Liver (tissue), 9 donors: Measurements from ENCODE around the gene TAF8. TPM values are rescaled to one million over a fixed set of nuclear protein-coding genes. Genes with fewer than 3 reads are reported as not detected.

ENCODE experiments used
- DNase-seq: peaks from one replicate; pipeline ENCODE4 v3.0.0-alpha.2; 2017; ENCODE audit warnings: low spot score
- H3K27ac ChIP-seq, 2 donors: one replicate each; pipeline ENCODE4 v1.7.0; 2013; ENCODE audit warnings: inconsistent platforms in 2 of 2, low read length in 2 of 2, control low read depth in 1 of 2, low read depth in 1 of 2, mild to moderate bottlenecking in 1 of 2
- H3K27me3 ChIP-seq, 4 donors: one replicate each; pipeline versions ENCODE4 v1.6.1 to v1.7.0; 2013; ENCODE audit warnings: low read length in 3 of 4, inconsistent platforms in 1 of 4, mild to moderate bottlenecking in 1 of 4, moderate library complexity in 1 of 4; ENCODE audit not compliant: control insufficient read depth in 4 of 4, insufficient read depth in 4 of 4
- H3K36me3 ChIP-seq, 4 donors: one replicate each; pipeline versions ENCODE4 v1.6.1 to v1.7.0; 2013; ENCODE audit warnings: low read length in 3 of 4, mild to moderate bottlenecking in 3 of 4, low read depth in 1 of 4, moderate library complexity in 1 of 4; ENCODE audit not compliant: control insufficient read depth in 4 of 4, insufficient read depth in 3 of 4
- H3K4me1 ChIP-seq, 4 donors: one replicate each; pipeline versions ENCODE4 v1.6.1 to v1.7.0; 2013; ENCODE audit warnings: low read length in 3 of 4, mild to moderate bottlenecking in 3 of 4, moderate library complexity in 1 of 4; ENCODE audit not compliant: control insufficient read depth in 4 of 4, insufficient read depth in 4 of 4
- H3K4me3 ChIP-seq, 3 donors: one replicate each; pipeline versions ENCODE4 v1.6.1 to v1.7.0; 2013; ENCODE audit warnings: low read length in 3 of 3, control low read depth in 1 of 3, low read depth in 1 of 3, mild to moderate bottlenecking in 1 of 3
- H3K9ac ChIP-seq, 2 donors: one replicate each; pipeline ENCODE4 v1.7.0; 2013; ENCODE audit warnings: low read length in 2 of 2, mild to moderate bottlenecking in 2 of 2, moderate library complexity in 2 of 2, control low read depth in 1 of 2, low read depth in 1 of 2
- H3K9me3 ChIP-seq, 4 donors: one replicate each; pipeline versions ENCODE4 v1.6.1 to v1.7.0; 2013; ENCODE audit warnings: low read length in 3 of 4; ENCODE audit not compliant: control insufficient read depth in 4 of 4
- EGR1 ChIP-seq, 2 donors: IDR thresholded peaks; 2 replicates each; pipeline ENCODE4 v1.6.1; 2016 to 2018; ENCODE audit warnings: antibody characterized with exemption in 2 of 2, low read depth in 2 of 2
- FOXA1 ChIP-seq: IDR thresholded peaks from 2 replicates; pipeline ENCODE4 v1.6.1; 2016; ENCODE audit warnings: antibody characterized with exemption
- FOXA2 ChIP-seq: IDR thresholded peaks from 2 replicates; pipeline ENCODE4 v1.6.1; 2016; ENCODE audit warnings: antibody characterized with exemption
- GABPA ChIP-seq, 2 donors: IDR thresholded peaks in 1 of 2; conservative IDR thresholded peaks in 1 of 2; 2 replicates each; pipeline ENCODE4 v1.6.1; 2016; ENCODE audit warnings: antibody characterized with exemption in 2 of 2, mild to moderate bottlenecking in 1 of 2, moderate library complexity in 1 of 2
- HNF4A ChIP-seq, 2 donors: conservative IDR thresholded peaks; 2 replicates each; pipeline ENCODE4 v1.6.1; 2016; ENCODE audit warnings: antibody characterized with exemption in 2 of 2, mild to moderate bottlenecking in 2 of 2
- HNF4G ChIP-seq: IDR thresholded peaks from 2 replicates; pipeline ENCODE4 v1.6.1; 2016; ENCODE audit warnings: antibody characterized with exemption
- JUND ChIP-seq, 2 donors: IDR thresholded peaks; 2 replicates each; pipeline ENCODE4 v1.6.1; 2016; ENCODE audit warnings: antibody characterized with exemption in 2 of 2
- NR2F2 ChIP-seq: IDR thresholded peaks from 2 replicates; pipeline ENCODE4 v1.6.1; 2016; ENCODE audit warnings: antibody characterized with exemption
- RAD21 ChIP-seq, 2 donors: IDR thresholded peaks; 2 replicates each; pipeline ENCODE4 v1.6.1; 2016; ENCODE audit warnings: antibody characterized with exemption in 2 of 2, mild to moderate bottlenecking in 2 of 2
- RXRA ChIP-seq, 2 donors: IDR thresholded peaks; 2 replicates each; pipeline ENCODE4 v1.6.1; 2017 to 2018; ENCODE audit warnings: antibody characterized with exemption in 2 of 2, mild to moderate bottlenecking in 1 of 2
- SP1 ChIP-seq: IDR thresholded peaks from 2 replicates; pipeline ENCODE4 v1.6.1; 2018; ENCODE audit warnings: antibody characterized with exemption, mild to moderate bottlenecking
- TAF1 ChIP-seq: conservative IDR thresholded peaks from 2 replicates; pipeline ENCODE4 v1.6.1; 2016; ENCODE audit warnings: antibody characterized with exemption, mild to moderate bottlenecking
- YY1 ChIP-seq: IDR thresholded peaks from 2 replicates; pipeline ENCODE4 v1.6.1; 2016; ENCODE audit warnings: antibody characterized with exemption, mild to moderate bottlenecking
- WGBS: extraction: QIAGEN DNeasy Blood & Tissue Kit; methylation state at CpG from one replicate; pipeline ENCODE4 v1.1.7; 2013; 5-methylcytosine and 5-hydroxymethylcytosine counted together
- polyA plus RNA-seq, 2 donors: library from polyadenylated mRNA; stranded (reverse) in 1 of 2; unstranded in 1 of 2; fragments of 200-250 nt in 1 of 2; fragments of >200 nt in 1 of 2; fragmentation: Nextera tagmentation in 1 of 2; extraction: Ambion mirVana in 1 of 2; gene quantifications; one replicate each; pipeline versions ENCODE4 v1.2.1 to v1.2.3, GENCODE V29; 2013 to 2015
- total RNA-seq, 2 donors: library from RNA; depleted of rRNA; stranded (reverse); fragments of >200 nt; gene quantifications; one replicate each; pipeline ENCODE4 v1.2.3, GENCODE V29; 2014
- TF ChIP-seq, protein P1 (sequence below): IDR thresholded peaks from 2 replicates; pipeline ENCODE4 v1.6.1; 2016; ENCODE audit warnings: antibody characterized with exemption, mild to moderate bottlenecking
- TF ChIP-seq, protein P2 (sequence below): IDR thresholded peaks from 2 replicates; pipeline ENCODE4 v1.6.1; 2016; ENCODE audit warnings: antibody characterized with exemption
- TF ChIP-seq, protein P3 (sequence below): IDR thresholded peaks from 2 replicates; pipeline ENCODE4 v1.6.1; 2016; ENCODE audit warnings: antibody characterized with exemption
- TF ChIP-seq, protein P4 (sequence below): fragments of 150-350 bp; IDR thresholded peaks from 2 replicates; pipeline ENCODE4 v1.5.1; 2017; ENCODE audit warnings: improper control_type of control experiment, low read depth, low read length; ENCODE audit not compliant: missing input control
- TF ChIP-seq, protein P5 (sequence below): IDR thresholded peaks from 2 replicates; pipeline ENCODE4 v1.6.1; 2016; ENCODE audit warnings: antibody characterized with exemption
- donor health status: healthy.
- donor health status: healthy.
- donor health status: healthy.
- donor health status: healthy.
- donor health status: healthy.

Gene TAF8
- total and polyA plus RNA-seq, 4 donors = 3.9 to 11.3 (median 7.4) TPM

DNA sequence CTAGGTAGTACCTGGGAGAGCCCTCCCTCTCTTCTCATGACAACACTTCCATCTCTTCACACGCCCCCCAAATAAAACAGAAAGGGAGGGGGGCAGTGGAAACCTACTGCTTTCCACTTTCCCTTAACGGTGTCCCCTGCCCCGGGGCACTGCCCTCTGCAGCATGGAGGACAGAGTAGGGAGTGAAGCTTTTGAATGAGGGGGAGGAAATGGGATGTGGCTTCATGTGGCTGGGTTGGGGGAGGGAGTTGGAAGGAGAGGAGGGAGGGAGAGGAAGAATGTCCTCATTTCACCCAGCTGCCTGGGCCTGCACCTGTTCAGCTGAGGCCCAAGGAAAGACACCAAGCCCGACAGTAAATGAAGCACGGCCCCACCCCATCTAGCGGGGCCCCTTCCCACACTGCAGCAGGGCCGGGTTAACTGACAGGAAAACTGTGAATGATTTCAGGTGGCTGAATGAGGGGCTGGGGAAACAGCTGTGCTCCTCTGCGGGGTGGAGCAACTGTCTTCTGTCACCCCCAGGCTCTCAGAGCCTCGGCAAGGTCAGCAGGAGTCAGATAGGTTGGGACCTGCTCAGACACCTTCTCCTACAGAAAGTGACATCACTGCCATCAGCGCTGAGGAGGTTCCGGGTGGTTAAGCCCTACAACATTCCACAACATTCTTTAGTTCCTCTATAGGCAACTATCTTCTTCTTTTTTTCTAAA is 40.0 kb upstream of the TAF8 start (continued):
- TF ChIP-seq, protein P1, sequence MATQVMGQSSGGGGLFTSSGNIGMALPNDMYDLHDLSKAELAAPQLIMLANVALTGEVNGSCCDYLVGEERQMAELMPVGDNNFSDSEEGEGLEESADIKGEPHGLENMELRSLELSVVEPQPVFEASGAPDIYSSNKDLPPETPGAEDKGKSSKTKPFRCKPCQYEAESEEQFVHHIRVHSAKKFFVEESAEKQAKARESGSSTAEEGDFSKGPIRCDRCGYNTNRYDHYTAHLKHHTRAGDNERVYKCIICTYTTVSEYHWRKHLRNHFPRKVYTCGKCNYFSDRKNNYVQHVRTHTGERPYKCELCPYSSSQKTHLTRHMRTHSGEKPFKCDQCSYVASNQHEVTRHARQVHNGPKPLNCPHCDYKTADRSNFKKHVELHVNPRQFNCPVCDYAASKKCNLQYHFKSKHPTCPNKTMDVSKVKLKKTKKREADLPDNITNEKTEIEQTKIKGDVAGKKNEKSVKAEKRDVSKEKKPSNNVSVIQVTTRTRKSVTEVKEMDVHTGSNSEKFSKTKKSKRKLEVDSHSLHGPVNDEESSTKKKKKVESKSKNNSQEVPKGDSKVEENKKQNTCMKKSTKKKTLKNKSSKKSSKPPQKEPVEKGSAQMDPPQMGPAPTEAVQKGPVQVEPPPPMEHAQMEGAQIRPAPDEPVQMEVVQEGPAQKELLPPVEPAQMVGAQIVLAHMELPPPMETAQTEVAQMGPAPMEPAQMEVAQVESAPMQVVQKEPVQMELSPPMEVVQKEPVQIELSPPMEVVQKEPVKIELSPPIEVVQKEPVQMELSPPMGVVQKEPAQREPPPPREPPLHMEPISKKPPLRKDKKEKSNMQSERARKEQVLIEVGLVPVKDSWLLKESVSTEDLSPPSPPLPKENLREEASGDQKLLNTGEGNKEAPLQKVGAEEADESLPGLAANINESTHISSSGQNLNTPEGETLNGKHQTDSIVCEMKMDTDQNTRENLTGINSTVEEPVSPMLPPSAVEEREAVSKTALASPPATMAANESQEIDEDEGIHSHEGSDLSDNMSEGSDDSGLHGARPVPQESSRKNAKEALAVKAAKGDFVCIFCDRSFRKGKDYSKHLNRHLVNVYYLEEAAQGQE = no peak
- TF ChIP-seq YY1 = no peak

DNA sequence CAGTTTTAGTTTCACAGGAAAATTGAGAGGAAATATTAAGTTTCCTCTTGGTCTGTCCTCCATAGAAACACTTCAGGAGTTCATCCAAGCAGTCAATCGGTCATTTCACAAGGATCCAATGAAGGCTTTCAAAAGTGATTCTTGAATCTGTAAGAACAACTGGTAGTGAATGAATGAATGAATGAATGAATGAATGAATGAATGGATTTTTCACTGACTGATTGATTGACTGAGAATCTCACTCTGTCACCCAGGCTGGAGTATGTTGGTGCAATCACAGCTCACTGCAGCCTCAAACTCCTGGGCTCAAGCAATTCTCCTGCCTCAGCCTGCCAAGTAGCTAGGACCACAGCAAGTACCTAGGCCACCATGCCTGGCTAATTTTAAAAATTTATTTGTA is 39.4 kb upstream of the TAF8 start:
- H3K27ac ChIP-seq = no peak overlapping the region
- H3K27me3 ChIP-seq = no peaks in the 10 kb centered on the region
- DNase-seq = no peak
- no peak overlapping the region for H3K4me3 ChIP-seq
- TF ChIP-seq, protein P2, sequence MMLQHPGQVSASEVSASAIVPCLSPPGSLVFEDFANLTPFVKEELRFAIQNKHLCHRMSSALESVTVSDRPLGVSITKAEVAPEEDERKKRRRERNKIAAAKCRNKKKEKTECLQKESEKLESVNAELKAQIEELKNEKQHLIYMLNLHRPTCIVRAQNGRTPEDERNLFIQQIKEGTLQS = no peak
- TF ChIP-seq TAF1 (no peak), RXRA (IDR thresholded peaks at IDR 0.05) (no peak), YY1 (no peak), FOXA2 (no peak), HNF4G (no peak), RAD21 (IDR thresholded peaks at IDR 0.05) (no peak), EGR1 (IDR thresholded peaks at IDR 0.05; ENCODE audit: low read depth in 2 of 2) (no peak), SP1 (no peak), JUND (IDR thresholded peaks at IDR 0.05) (no peak), FOXA1 (no peak), HNF4A (conservative IDR thresholded peaks at IDR 0.05) (no peak), NR2F2 (no peak), GABPA (IDR thresholded peaks at IDR 0.05 in 1 of 2, conservative IDR thresholded peaks at IDR 0.05 in 1 of 2) (no peak)
- TF ChIP-seq, protein P3, sequence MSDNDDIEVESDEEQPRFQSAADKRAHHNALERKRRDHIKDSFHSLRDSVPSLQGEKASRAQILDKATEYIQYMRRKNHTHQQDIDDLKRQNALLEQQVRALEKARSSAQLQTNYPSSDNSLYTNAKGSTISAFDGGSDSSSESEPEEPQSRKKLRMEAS = no peak
- TF ChIP-seq, protein P4, sequence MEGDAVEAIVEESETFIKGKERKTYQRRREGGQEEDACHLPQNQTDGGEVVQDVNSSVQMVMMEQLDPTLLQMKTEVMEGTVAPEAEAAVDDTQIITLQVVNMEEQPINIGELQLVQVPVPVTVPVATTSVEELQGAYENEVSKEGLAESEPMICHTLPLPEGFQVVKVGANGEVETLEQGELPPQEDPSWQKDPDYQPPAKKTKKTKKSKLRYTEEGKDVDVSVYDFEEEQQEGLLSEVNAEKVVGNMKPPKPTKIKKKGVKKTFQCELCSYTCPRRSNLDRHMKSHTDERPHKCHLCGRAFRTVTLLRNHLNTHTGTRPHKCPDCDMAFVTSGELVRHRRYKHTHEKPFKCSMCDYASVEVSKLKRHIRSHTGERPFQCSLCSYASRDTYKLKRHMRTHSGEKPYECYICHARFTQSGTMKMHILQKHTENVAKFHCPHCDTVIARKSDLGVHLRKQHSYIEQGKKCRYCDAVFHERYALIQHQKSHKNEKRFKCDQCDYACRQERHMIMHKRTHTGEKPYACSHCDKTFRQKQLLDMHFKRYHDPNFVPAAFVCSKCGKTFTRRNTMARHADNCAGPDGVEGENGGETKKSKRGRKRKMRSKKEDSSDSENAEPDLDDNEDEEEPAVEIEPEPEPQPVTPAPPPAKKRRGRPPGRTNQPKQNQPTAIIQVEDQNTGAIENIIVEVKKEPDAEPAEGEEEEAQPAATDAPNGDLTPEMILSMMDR = no peak
- TF ChIP-seq, protein P5, sequence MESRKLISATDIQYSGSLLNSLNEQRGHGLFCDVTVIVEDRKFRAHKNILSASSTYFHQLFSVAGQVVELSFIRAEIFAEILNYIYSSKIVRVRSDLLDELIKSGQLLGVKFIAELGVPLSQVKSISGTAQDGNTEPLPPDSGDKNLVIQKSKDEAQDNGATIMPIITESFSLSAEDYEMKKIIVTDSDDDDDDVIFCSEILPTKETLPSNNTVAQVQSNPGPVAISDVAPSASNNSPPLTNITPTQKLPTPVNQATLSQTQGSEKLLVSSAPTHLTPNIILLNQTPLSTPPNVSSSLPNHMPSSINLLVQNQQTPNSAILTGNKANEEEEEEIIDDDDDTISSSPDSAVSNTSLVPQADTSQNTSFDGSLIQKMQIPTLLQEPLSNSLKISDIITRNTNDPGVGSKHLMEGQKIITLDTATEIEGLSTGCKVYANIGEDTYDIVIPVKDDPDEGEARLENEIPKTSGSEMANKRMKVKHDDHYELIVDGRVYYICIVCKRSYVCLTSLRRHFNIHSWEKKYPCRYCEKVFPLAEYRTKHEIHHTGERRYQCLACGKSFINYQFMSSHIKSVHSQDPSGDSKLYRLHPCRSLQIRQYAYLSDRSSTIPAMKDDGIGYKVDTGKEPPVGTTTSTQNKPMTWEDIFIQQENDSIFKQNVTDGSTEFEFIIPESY = no peak
- TF ChIP-seq, protein P1 = no peak
- no peaks in the 10 kb centered on the region for H3K9me3 ChIP-seq
- WGBS = 77% methylated on average over 1 of the region's 1 CpG
- H3K9ac ChIP-seq = no peak overlapping the region
- H3K4me1 ChIP-seq = no peaks in the 10 kb centered on the region
- no peaks in the 10 kb centered on the region for H3K36me3 ChIP-seq
